ENCODE measurements around the gene CYB5D1.
A peak's percentile ranks its signal among the peaks of the same experiment; 100 is the strongest.

The CYB5D1 gene

DNA sequence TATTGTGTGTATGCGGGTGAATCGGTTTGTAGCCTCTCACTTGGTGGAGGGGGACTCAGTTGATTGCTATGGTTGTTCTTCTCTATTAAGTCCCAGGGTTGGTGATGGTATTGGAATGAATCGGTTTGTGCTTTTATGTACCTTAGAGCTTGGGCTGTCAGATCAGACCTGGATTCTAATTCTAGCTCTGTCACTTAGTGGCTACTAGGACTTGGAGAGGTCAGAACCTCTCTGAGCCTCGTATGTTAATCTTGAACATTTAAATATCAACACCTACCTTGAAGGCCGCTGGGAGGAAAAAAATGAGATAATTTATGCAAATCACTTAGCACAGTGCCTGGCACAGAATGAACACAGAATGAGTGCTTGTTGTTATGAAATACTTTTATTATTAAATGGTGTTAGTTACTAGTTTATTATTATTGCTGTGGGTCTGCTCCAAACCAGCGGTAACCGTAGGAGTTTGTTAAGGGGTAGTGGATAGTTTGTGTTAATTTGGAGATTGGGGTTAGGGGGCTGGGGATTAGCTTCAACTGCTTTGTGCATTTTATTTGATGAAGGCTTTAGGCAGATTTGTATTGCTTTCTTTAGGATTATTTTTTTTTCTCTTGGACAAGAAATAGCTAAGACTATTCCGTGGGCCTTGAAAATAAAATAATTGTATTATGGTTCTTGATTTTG lies 20.3 kb upstream of the CYB5D1 start:
- TF ChIP-seq, protein P1, sequence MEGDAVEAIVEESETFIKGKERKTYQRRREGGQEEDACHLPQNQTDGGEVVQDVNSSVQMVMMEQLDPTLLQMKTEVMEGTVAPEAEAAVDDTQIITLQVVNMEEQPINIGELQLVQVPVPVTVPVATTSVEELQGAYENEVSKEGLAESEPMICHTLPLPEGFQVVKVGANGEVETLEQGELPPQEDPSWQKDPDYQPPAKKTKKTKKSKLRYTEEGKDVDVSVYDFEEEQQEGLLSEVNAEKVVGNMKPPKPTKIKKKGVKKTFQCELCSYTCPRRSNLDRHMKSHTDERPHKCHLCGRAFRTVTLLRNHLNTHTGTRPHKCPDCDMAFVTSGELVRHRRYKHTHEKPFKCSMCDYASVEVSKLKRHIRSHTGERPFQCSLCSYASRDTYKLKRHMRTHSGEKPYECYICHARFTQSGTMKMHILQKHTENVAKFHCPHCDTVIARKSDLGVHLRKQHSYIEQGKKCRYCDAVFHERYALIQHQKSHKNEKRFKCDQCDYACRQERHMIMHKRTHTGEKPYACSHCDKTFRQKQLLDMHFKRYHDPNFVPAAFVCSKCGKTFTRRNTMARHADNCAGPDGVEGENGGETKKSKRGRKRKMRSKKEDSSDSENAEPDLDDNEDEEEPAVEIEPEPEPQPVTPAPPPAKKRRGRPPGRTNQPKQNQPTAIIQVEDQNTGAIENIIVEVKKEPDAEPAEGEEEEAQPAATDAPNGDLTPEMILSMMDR (IDR thresholded peaks at IDR 0.05; ENCODE audit: insufficient read depth, low read depth, low read length, missing control alignments): no peak
- peak overlapping the region; percentile 96 for H3K4me3 ChIP-seq (ENCODE audit: low read depth, low read length)
- peak; percentile 49 for DNase-seq (ENCODE audit: low read depth)

DNA sequence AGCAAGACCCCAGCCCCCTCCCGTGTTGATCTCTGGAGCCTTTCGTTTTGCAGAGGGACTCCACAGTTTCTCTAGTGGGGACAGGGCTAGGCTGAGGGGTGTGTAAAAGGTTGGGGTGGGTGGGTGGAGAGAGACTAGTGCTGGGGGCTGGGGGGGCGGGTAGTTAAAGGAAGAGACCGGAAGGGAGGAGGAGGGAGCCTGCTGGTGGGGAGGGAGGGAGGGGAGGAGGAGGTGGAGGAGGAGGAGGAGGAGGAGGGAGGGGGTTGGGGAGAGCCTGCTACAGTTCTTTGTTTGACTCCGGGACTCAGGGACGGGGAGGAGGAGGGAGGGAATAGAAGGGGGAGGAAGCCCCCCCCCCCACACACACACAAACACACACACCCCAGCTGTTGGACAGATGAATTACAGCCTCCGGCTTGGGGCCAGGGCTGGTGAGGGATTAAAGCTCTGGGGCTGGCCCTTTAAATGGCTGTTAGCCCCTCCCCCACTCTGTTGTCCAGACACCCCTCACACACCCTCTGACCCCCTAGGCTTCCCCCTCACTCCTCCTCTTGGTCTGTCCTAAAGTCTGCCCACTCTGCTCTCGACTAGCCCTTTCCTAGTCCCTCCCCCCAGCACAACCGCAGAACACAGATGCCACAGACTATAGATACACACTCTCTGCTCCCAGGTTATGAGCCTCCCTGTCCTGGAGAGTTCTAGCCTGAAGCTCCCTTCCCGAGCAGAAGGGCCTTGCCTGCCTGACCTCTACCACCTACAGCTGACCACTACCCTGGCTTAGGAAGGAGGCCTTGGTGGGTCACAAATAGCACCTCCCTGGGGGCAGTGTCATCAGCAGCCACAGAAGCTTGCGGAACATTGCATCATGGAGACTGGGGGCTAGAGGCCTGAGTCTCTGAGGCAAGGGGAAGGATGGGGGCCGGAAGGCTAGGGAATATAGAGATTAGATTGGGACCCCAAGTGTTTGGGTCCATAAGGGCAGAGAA lies 19.4 kb upstream of the CYB5D1 start:
- DNase-seq (ENCODE audit: low read depth): peak; percentile 56
- H3K4me3 ChIP-seq (ENCODE audit: low read depth, low read length): peak overlapping the region; percentile 96
- TF ChIP-seq, protein P1 (IDR thresholded peaks at IDR 0.05; ENCODE audit: insufficient read depth, low read depth, low read length, missing control alignments): no peak

DNA sequence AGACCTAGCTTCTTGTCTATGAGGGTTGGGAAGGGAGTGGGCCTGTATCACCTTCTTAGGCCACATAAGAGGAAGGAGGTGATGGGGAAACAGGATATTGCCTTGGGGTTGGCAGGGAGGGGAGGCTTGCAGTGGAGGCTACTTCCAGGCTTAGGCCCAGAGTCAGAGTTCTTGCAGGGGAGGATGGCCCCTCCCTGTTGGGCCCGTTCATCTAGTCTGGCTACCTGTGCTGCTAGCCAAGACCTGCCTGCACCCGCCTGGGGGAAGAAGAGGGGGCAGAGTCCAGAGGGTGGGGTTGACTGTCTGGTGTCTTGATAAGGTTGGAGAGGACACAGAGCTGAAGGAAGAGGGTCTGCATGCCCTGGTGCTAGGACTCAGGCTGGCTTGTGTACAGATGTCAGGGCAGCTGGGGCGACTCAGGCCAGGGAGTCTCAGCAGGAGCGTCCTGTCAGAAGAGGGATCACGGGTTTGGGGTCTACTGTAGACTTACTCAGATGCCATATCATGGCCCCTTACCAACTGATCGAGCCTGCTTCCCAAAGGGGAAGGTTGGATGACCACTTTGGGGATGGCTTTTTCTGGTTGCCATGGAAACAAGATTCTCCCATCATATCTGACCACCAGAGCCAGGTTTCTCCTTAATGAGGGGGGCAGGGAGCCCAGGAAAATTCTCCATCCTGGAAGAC lies 18.5 kb upstream of the CYB5D1 start:
- H3K4me3 ChIP-seq (ENCODE audit: low read depth, low read length): no peak overlapping the region
- TF ChIP-seq, protein P1 (IDR thresholded peaks at IDR 0.05; ENCODE audit: insufficient read depth, low read depth, low read length, missing control alignments): no peak
- DNase-seq (ENCODE audit: low read depth): no peak

DNA sequence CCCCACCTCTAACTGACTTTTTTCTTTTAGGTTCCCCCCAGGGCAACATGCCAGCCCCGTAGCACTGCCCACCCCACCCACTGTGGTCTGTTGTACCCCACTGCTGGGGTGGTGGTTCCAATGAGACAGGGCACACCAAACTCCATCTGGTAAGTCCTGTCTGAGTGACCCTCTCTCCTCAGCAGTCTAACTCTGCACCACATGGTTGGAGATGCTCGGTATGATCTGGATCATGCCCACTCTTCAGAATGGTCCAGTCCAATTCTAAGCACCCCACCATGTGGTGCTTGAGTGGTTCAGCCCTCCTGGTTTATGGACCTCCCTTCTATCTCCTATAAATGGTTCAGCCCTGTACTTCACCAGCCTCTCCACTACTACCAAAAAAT lies 17.9 kb upstream of the CYB5D1 start:
- no peak overlapping the region for H3K4me3 ChIP-seq (ENCODE audit: low read depth, low read length)
- TF ChIP-seq, protein P1 (IDR thresholded peaks at IDR 0.05; ENCODE audit: insufficient read depth, low read depth, low read length, missing control alignments): no peak
- peak; percentile 61 for DNase-seq (ENCODE audit: low read depth)

DNA sequence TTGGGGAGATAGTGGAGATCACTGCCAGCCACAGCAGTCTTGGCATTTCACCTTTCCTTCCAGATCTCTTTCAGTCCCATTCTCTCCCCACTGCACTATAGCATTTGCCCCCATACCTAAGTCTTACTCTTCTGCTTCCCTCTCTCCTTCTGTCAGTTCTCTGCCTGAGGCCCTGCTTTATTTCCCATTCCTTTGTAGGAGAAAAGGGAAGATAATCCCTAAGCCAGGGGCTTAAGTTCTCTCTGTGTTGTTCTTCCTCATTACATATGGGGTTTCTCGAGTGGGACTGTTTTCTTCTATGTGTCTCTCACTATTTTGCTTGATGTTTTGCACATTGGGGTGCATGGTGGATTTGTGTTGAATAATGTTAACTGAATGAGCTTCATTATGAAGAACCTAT lies 17.4 kb upstream of the CYB5D1 start:
- no peak for DNase-seq (ENCODE audit: low read depth)
- TF ChIP-seq, protein P1 (IDR thresholded peaks at IDR 0.05; ENCODE audit: insufficient read depth, low read depth, low read length, missing control alignments): no peak
- no peak overlapping the region; the same call in 1 of the 2 replicates for H3K4me3 ChIP-seq (ENCODE audit: low read depth, low read length)

DNA sequence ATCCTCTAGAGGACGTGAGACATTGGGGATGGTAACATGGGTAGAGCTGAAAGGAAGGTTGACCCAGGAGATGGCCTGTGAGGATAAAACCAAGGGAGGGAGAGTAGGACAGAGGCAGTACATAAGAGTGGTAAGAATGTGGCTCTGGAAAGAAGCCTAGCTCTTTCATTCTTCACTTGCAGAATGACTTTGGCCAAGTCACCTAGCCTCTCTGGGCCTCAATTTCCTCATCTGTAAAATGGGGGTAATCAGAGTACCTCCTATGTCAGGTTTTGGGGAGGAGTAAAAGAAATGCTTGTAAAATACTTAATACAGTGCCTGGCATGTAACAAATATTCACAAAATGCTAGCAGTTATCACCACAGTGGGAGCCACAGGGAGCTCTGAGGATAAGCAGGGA lies 16.9 kb upstream of the CYB5D1 start:
- TF ChIP-seq, protein P1 (IDR thresholded peaks at IDR 0.05; ENCODE audit: insufficient read depth, low read depth, low read length, missing control alignments): no peak
- DNase-seq (ENCODE audit: low read depth): no peak
- peak overlapping the region; percentile 89 for H3K4me3 ChIP-seq (ENCODE audit: low read depth, low read length)
